H9 (cell line): ENCODE measurements around the gene MINDY4. TPM values are rescaled to one million over a fixed set of nuclear protein-coding genes. Genes with fewer than 3 reads are reported as not detected.

Source experiments
- DNase-seq: peaks from one replicate; pipeline ENCODE4 v3.0.0-alpha.2; 2017
- H2AFZ ChIP-seq: one replicate; pipeline ENCODE4 v1.6.1; 2013; ENCODE audit warnings: mild to moderate bottlenecking, low read length, control low read depth, moderate library complexity
- H2AK5ac ChIP-seq: 2 replicates; pipeline ENCODE4 v1.6.1; 2013; ENCODE audit warnings: low read length, control low read depth, mixed read lengths; ENCODE audit not compliant: insufficient read length
- H2BK120ac ChIP-seq: one replicate; pipeline ENCODE4 v1.6.1; 2013; ENCODE audit warnings: low read depth, mild to moderate bottlenecking, low read length, control low read depth, inconsistent platforms; ENCODE audit not compliant: poor library complexity, severe bottlenecking
- H2BK12ac ChIP-seq: 2 replicates; pipeline ENCODE4 v1.6.1; 2013; ENCODE audit warnings: low read length, control low read depth, mixed read lengths, low read depth; ENCODE audit not compliant: insufficient read length
- H2BK15ac ChIP-seq: 2 replicates; pipeline ENCODE4 v1.6.1; 2013; ENCODE audit warnings: low read depth, low read length, control low read depth
- H2BK20ac ChIP-seq: one replicate; pipeline ENCODE4 v1.6.1; 2013; ENCODE audit warnings: low read depth, mild to moderate bottlenecking, low read length, control low read depth, inconsistent platforms; ENCODE audit not compliant: poor library complexity, severe bottlenecking
- H2BK5ac ChIP-seq: 2 replicates; pipeline ENCODE4 v1.6.1; 2013; ENCODE audit warnings: low read length, control low read depth, mixed read lengths; ENCODE audit not compliant: insufficient read length
- H3K14ac ChIP-seq: 2 replicates; pipeline ENCODE4 v1.6.1; 2013; ENCODE audit warnings: low read length, control low read depth; ENCODE audit not compliant: insufficient read depth
- H3K18ac ChIP-seq: 2 replicates; pipeline ENCODE4 v1.6.1; 2013; ENCODE audit warnings: low read depth, mild to moderate bottlenecking, mixed read lengths, low read length, control low read depth; ENCODE audit not compliant: insufficient read length
- H3K23ac ChIP-seq: 2 replicates; pipeline ENCODE4 v1.6.1; 2013; ENCODE audit warnings: low read length, control low read depth, mixed read lengths, low read depth; ENCODE audit not compliant: insufficient read length
- H3K23me2 ChIP-seq: 2 replicates; pipeline ENCODE4 v1.6.1; 2013; ENCODE audit warnings: low read depth, mild to moderate bottlenecking, mixed read lengths, low read length, control low read depth; ENCODE audit not compliant: insufficient read length, poor library complexity, severe bottlenecking
- H3K27ac ChIP-seq: 2 replicates; pipeline ENCODE4 v1.5.1; 2013; ENCODE audit warnings: low read length, control low read depth, mixed read lengths, low read depth; ENCODE audit not compliant: insufficient read length
- H3K27me3 ChIP-seq: 2 replicates; pipeline ENCODE4 v1.6.1; 2013; ENCODE audit warnings: low read length, control low read depth, inconsistent platforms; ENCODE audit not compliant: insufficient read depth
- H3K4ac ChIP-seq: 2 replicates; pipeline ENCODE4 v1.6.1; 2013; ENCODE audit warnings: low read depth, mild to moderate bottlenecking, control low read depth, inconsistent platforms, low read length, moderate library complexity
- H3K4me1 ChIP-seq: 2 replicates; pipeline ENCODE4 v1.6.1; 2013; ENCODE audit warnings: low read length, control low read depth, inconsistent platforms; ENCODE audit not compliant: insufficient read depth
- H3K4me2 ChIP-seq: 2 replicates; pipeline ENCODE4 v1.6.1; 2013; ENCODE audit warnings: low read length, control low read depth, mixed read lengths; ENCODE audit not compliant: insufficient read length, insufficient read depth
- H3K56ac ChIP-seq: 2 replicates; pipeline ENCODE4 v1.6.1; 2013; ENCODE audit warnings: low read depth, mild to moderate bottlenecking, mixed read lengths, low read length, control low read depth; ENCODE audit not compliant: insufficient read length
- H3K79me1 ChIP-seq: 2 replicates; pipeline ENCODE4 v1.6.1; 2013; ENCODE audit warnings: low read depth, mild to moderate bottlenecking, moderate library complexity, low read length, control low read depth, inconsistent platforms; ENCODE audit not compliant: insufficient read depth, poor library complexity, severe bottlenecking
- H3K79me2 ChIP-seq: 2 replicates; pipeline ENCODE4 v1.6.1; 2013; ENCODE audit warnings: low read length, control low read depth, inconsistent platforms; ENCODE audit not compliant: insufficient read depth
- H3K9ac ChIP-seq: 2 replicates; pipeline ENCODE4 v1.6.1; 2013; ENCODE audit warnings: low read length, control low read depth, mixed read lengths; ENCODE audit not compliant: insufficient read length; ENCODE audit errors: extremely low read depth
- H3K9me3 ChIP-seq: one replicate; pipeline ENCODE4 v1.6.1; 2013; ENCODE audit warnings: low read depth, low read length, inconsistent platforms; ENCODE audit not compliant: control insufficient read depth
- H3T11ph ChIP-seq: one replicate; pipeline ENCODE4 v1.6.1; 2013; ENCODE audit warnings: mild to moderate bottlenecking, low read length, control low read depth, inconsistent platforms
- H4K20me1 ChIP-seq: one replicate; pipeline ENCODE4 v1.6.1; 2013; ENCODE audit not compliant: control insufficient read depth, insufficient read length, insufficient read depth
- H4K5ac ChIP-seq: 2 replicates; pipeline ENCODE4 v1.6.1; 2013; ENCODE audit warnings: low read depth, mild to moderate bottlenecking, mixed read lengths, low read length, control low read depth; ENCODE audit not compliant: insufficient read length
- H4K8ac ChIP-seq: replicated peaks from 2 replicates; pipeline ENCODE4 v1.6.1; 2013; ENCODE audit warnings: low read length, control low read depth, mixed read lengths, low read depth; ENCODE audit not compliant: insufficient read length
- H4K91ac ChIP-seq: 2 replicates; pipeline ENCODE4 v1.6.1; 2013; ENCODE audit warnings: low read depth, mild to moderate bottlenecking, moderate library complexity, mixed read lengths, low read length, control low read depth; ENCODE audit not compliant: insufficient read length
- H3K27ac Mint-ChIP-seq, 3 experiments: 2 replicates in 2 of 3; 3 replicates in 1 of 3; pipeline ENCODE4 v1.8.0; 2020 to 2021; ENCODE audit warnings: mixed read lengths in 3 of 3, mild to moderate bottlenecking in 1 of 3, moderate library complexity in 1 of 3
- H3K27me3 Mint-ChIP-seq: 2 replicates; pipeline ENCODE4 v1.8.0; 2021; ENCODE audit warnings: low read depth, mild to moderate bottlenecking, moderate library complexity, mixed read lengths
- H3K36me3 Mint-ChIP-seq, 3 experiments: 2 replicates in 2 of 3; 3 replicates in 1 of 3; pipeline ENCODE4 v1.8.0; 2020 to 2021; ENCODE audit warnings: low read depth in 3 of 3, mixed read lengths in 3 of 3; ENCODE audit not compliant: insufficient read depth in 1 of 3
- H3K4me1 Mint-ChIP-seq, 2 experiments: 2 replicates each; pipeline ENCODE4 v1.8.0; 2020; ENCODE audit warnings: mixed read lengths in 2 of 2
- H3K4me3 Mint-ChIP-seq, 2 experiments: 2 replicates in 1 of 2; 3 replicates in 1 of 2; pipeline ENCODE4 v1.8.0; 2020 to 2021; ENCODE audit warnings: mild to moderate bottlenecking in 2 of 2, mixed read lengths in 2 of 2, moderate library complexity in 1 of 2
- H3K9me3 Mint-ChIP-seq, 2 experiments: 2 replicates in 1 of 2; 3 replicates in 1 of 2; pipeline ENCODE4 v1.8.0; 2020; ENCODE audit warnings: mild to moderate bottlenecking in 2 of 2, mixed read lengths in 2 of 2, moderate library complexity in 1 of 2
- CTCF ChIP-seq: fragments of 200-600 bp; sonication (generic); conservative IDR thresholded peaks from 3 replicates; pipeline ENCODE4 v1.8.0; 2021; ENCODE audit warnings: antibody characterized with exemption, mild to moderate bottlenecking
- WGBS: extraction: QIAGEN DNeasy Blood & Tissue Kit; methylation state at CpG from one replicate; pipeline ENCODE4 v1.1.7; 2013; ENCODE audit warnings: missing lambda C conversion rate, low lambda C conversion rate, mixed read lengths; ENCODE audit not compliant: insufficient read length; ENCODE audit errors: extremely low coverage; 5-methylcytosine and 5-hydroxymethylcytosine counted together
- total RNA-seq: library from RNA; stranded (reverse); gene quantifications from 2 replicates; pipeline ENCODE4 v1.2.1, GENCODE V29; 2021

MINDY4 gene
- total RNA-seq, 1 experiment from 2014 or later = 3.1 TPM

- Histone ChIP-seq H2BK120ac (no peak overlapping the region), H4K91ac (no peak overlapping the region), H3K9me3 (no peaks in the 10 kb centered on the region), H2BK20ac (no peak overlapping the region), H3K4ac (no peak overlapping the region), H3K14ac (no peak overlapping the region), H3K23ac (no peak overlapping the region), H3K9ac (no peak overlapping the region), H4K8ac (no peak overlapping the region), H3K18ac (no peak overlapping the region), H3K4me1 (no peaks in the 10 kb centered on the region), H2BK5ac (no peak overlapping the region), H2AK5ac (no peak overlapping the region), H2AFZ (no peak overlapping the region), H3K27ac (no peak overlapping the region), H3K27me3 (0 out of 2 replicates have a peak, but pooled peaks cover 3% of the 10 kb centered on the region), H4K5ac (no peak overlapping the region), H3K79me1 (no peaks in the 10 kb centered on the region), H2BK12ac (no peak overlapping the region), H2BK15ac (no peak overlapping the region), H4K20me1 (no peaks in the 10 kb centered on the region), H3K79me2 (no peaks in the 10 kb centered on the region), H3T11ph (no peak overlapping the region), H3K23me2 (no peaks in the 10 kb centered on the region), H3K56ac (no peak overlapping the region), H3K4me2 (no peak overlapping the region)
- no CpG with 5 or more reads among the region's 6 CpGs for WGBS
- Mint-ChIP-seq H3K4me1 (no peaks in the 10 kb centered on the region; a peak in 1 of 4 replicates), H3K4me3 (no peak overlapping the region), H3K36me3 (no peaks in the 10 kb centered on the region), H3K9me3 (no peaks in the 10 kb centered on the region; a peak in 1 of 5 replicates), H3K27me3 (no peaks in the 10 kb centered on the region; the same call in 1 of the 2 replicates), H3K27ac (no peak overlapping the region)
- no peak for TF ChIP-seq CTCF
- no peak for DNase-seq
Measured at GRCh38 chr7:30846378-30846777, 75.2 kb downstream of the MINDY4 start.
